MM.1S (cell line): ENCODE measurements around the gene GPD1L.

ENCODE experiments used
- DNase-seq: peaks from one replicate; pipeline ENCODE4 v3.0.0-alpha.2; 2015
- H2AFZ ChIP-seq: fragments of 300-600 bp; sonication (generic); 2 replicates; pipeline ENCODE4 v1.6.0; 2016; ENCODE audit warnings: antibody characterized with exemption, low read length
- H3F3A ChIP-seq: fragments of 300-600 bp; sonication (generic); 2 replicates; pipeline ENCODE4 v1.6.1; 2016; ENCODE audit warnings: mild to moderate bottlenecking, antibody characterized with exemption, low read length, moderate library complexity, mixed read lengths; ENCODE audit not compliant: insufficient read depth
- H3K27ac ChIP-seq: fragments of 300-600 bp; sonication (generic); 2 replicates; pipeline ENCODE4 v1.5.1; 2016; ENCODE audit warnings: mild to moderate bottlenecking, low read length
- H3K27me3 ChIP-seq: fragments of 300-600 bp; sonication (generic); replicated peaks from 2 replicates; pipeline ENCODE4 v1.6.0; 2016; ENCODE audit warnings: low read length; ENCODE audit not compliant: insufficient read depth
- H3K36me3 ChIP-seq: fragments of 300-600 bp; sonication (generic); replicated peaks from 2 replicates; pipeline ENCODE4 v1.6.1; 2016; ENCODE audit warnings: mild to moderate bottlenecking, low read length, mixed read lengths; ENCODE audit not compliant: insufficient read depth
- H3K4me1 ChIP-seq: fragments of 300-600 bp; sonication (generic); 2 replicates; pipeline ENCODE4 v1.6.1; 2016; ENCODE audit warnings: low read length, mixed read lengths
- H3K4me2 ChIP-seq: fragments of 300-600 bp; sonication (generic); 2 replicates; pipeline ENCODE4 v1.6.0; 2016; ENCODE audit warnings: low read depth, low read length
- H3K4me3 ChIP-seq: fragments of 300-600 bp; sonication (generic); 2 replicates; pipeline ENCODE4 v1.5.1; 2016; ENCODE audit warnings: low read length, mixed read lengths
- H3K79me2 ChIP-seq: fragments of 300-600 bp; sonication (generic); 2 replicates; pipeline ENCODE4 v1.6.1; 2016; ENCODE audit warnings: mixed run types, low read length, mixed read lengths
- H3K9ac ChIP-seq: fragments of 300-600 bp; sonication (generic); 2 replicates; pipeline ENCODE4 v1.6.1; 2016; ENCODE audit warnings: low read length, mixed read lengths
- H3K9me2 ChIP-seq: fragments of 300-600 bp; sonication (generic); replicated peaks from 2 replicates; pipeline ENCODE4 v1.6.1; 2016; ENCODE audit warnings: mild to moderate bottlenecking, low read length, mixed read lengths; ENCODE audit not compliant: insufficient read depth
- H3K9me3 ChIP-seq: fragments of 300-600 bp; sonication (generic); replicated peaks from 2 replicates; pipeline ENCODE4 v1.6.1; 2016; ENCODE audit warnings: mild to moderate bottlenecking, low read length, mixed read lengths; ENCODE audit not compliant: insufficient read depth
- H4K20me1 ChIP-seq: fragments of 300-600 bp; sonication (generic); 2 replicates; pipeline ENCODE4 v1.6.1; 2016; ENCODE audit warnings: mild to moderate bottlenecking, low read length, moderate library complexity, mixed read lengths; ENCODE audit not compliant: insufficient read depth
- EZH2 ChIP-seq: fragments of 300-600 bp; sonication (generic); optimal IDR thresholded peaks from 2 replicates; pipeline ENCODE3; 2017; ENCODE audit warnings: low read depth, mild to moderate bottlenecking, antibody characterized with exemption, low read length, mixed read lengths
- EZH2phosphoT487 ChIP-seq: fragments of 300-600 bp; sonication (generic); IDR thresholded peaks from 2 replicates; pipeline ENCODE4 v1.6.1; 2018; ENCODE audit warnings: antibody characterized with exemption, low read length
- TF ChIP-seq, protein P1 (sequence below): fragments of 300-600 bp; sonication (generic); IDR thresholded peaks from 2 replicates; pipeline ENCODE4 v1.5.1; 2016; ENCODE audit warnings: antibody characterized with exemption, low read length, mixed read lengths

Gene GPD1L

GRCh38 chr3:32118215-32118614 lies 11.8 kb downstream of the GPD1L start:
- no peaks in the 10 kb centered on the region for H3K36me3 ChIP-seq
- no peak overlapping the region for H3K4me3 ChIP-seq
- no peaks in the 10 kb centered on the region for H3K9me3 ChIP-seq
- no peak overlapping the region for H3K27ac ChIP-seq
- H3F3A ChIP-seq: no peaks in the 10 kb centered on the region
- H4K20me1 ChIP-seq: no peaks in the 10 kb centered on the region
- no peak for DNase-seq
- TF ChIP-seq EZH2 (no peak), EZH2phosphoT487 (no peak)
- TF ChIP-seq, protein P1, sequence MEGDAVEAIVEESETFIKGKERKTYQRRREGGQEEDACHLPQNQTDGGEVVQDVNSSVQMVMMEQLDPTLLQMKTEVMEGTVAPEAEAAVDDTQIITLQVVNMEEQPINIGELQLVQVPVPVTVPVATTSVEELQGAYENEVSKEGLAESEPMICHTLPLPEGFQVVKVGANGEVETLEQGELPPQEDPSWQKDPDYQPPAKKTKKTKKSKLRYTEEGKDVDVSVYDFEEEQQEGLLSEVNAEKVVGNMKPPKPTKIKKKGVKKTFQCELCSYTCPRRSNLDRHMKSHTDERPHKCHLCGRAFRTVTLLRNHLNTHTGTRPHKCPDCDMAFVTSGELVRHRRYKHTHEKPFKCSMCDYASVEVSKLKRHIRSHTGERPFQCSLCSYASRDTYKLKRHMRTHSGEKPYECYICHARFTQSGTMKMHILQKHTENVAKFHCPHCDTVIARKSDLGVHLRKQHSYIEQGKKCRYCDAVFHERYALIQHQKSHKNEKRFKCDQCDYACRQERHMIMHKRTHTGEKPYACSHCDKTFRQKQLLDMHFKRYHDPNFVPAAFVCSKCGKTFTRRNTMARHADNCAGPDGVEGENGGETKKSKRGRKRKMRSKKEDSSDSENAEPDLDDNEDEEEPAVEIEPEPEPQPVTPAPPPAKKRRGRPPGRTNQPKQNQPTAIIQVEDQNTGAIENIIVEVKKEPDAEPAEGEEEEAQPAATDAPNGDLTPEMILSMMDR: no peak
- no peaks in the 10 kb centered on the region for H3K27me3 ChIP-seq
- no peak overlapping the region for H2AFZ ChIP-seq
- no peaks in the 10 kb centered on the region for H3K9me2 ChIP-seq
- H3K4me2 ChIP-seq: no peak overlapping the region
- no peaks in the 10 kb centered on the region for H3K4me1 ChIP-seq
- H3K9ac ChIP-seq: no peak overlapping the region
- H3K79me2 ChIP-seq: 0 out of 2 replicates have a peak, but pooled peaks cover 2% of the 10 kb centered on the region

- H3K9me3 ChIP-seq: no peaks in the 10 kb centered on the region
- H4K20me1 ChIP-seq: no peaks in the 10 kb centered on the region
- no peaks in the 10 kb centered on the region for H3K9me2 ChIP-seq
- no peak overlapping the region for H3K4me3 ChIP-seq
- H3F3A ChIP-seq: no peaks in the 10 kb centered on the region
- no peaks in the 10 kb centered on the region for H3K4me1 ChIP-seq
- no peaks in the 10 kb centered on the region for H3K36me3 ChIP-seq
- H3K79me2 ChIP-seq: 0 out of 2 replicates have a peak, but pooled peaks cover 2% of the 10 kb centered on the region
- no peak overlapping the region for H3K4me2 ChIP-seq
- no peak overlapping the region for H3K9ac ChIP-seq
- no peak for TF ChIP-seq EZH2phosphoT487
- TF ChIP-seq, protein P1: no peak
- TF ChIP-seq EZH2: no peak
- no peak overlapping the region for H3K27ac ChIP-seq
- no peak for DNase-seq
- no peak overlapping the region for H2AFZ ChIP-seq
- H3K27me3 ChIP-seq: no peaks in the 10 kb centered on the region
Measured at GRCh38 chr3:32120471-32120870, 14.1 kb downstream of the GPD1L start.

- TF ChIP-seq EZH2phosphoT487 (no peak), EZH2 (no peak)
- TF ChIP-seq, protein P1: no peak
- H3K27me3 ChIP-seq: no peaks in the 10 kb centered on the region
- no peak overlapping the region for H3K4me2 ChIP-seq
- no peak overlapping the region for H3K4me3 ChIP-seq
- 0 out of 2 replicates have a peak, but pooled peaks cover 2% of the 10 kb centered on the region for H3K79me2 ChIP-seq
- H3K27ac ChIP-seq: no peak overlapping the region
- no peaks in the 10 kb centered on the region for H3K9me2 ChIP-seq
- no peaks in the 10 kb centered on the region for H3F3A ChIP-seq
- H3K36me3 ChIP-seq: no peaks in the 10 kb centered on the region
- H2AFZ ChIP-seq: no peak overlapping the region
- no peaks in the 10 kb centered on the region for H3K9me3 ChIP-seq
- no peaks in the 10 kb centered on the region for H4K20me1 ChIP-seq
- H3K4me1 ChIP-seq: no peaks in the 10 kb centered on the region
- H3K9ac ChIP-seq: no peak overlapping the region
- DNase-seq: no peak
Measured at GRCh38 chr3:32121137-32121536, 14.7 kb downstream of the GPD1L start.

- no peaks in the 10 kb centered on the region for H3K4me1 ChIP-seq
- H3K27me3 ChIP-seq: no peaks in the 10 kb centered on the region
- TF ChIP-seq EZH2: no peak
- TF ChIP-seq, protein P1: no peak
- no peak for TF ChIP-seq EZH2phosphoT487
- H3K79me2 ChIP-seq: no peaks in the 10 kb centered on the region
- H3K36me3 ChIP-seq: no peaks in the 10 kb centered on the region
- H3K4me2 ChIP-seq: no peak overlapping the region
- H3K9me2 ChIP-seq: no peaks in the 10 kb centered on the region
- no peak for DNase-seq
- H3K9ac ChIP-seq: no peak overlapping the region
- H3K9me3 ChIP-seq: no peaks in the 10 kb centered on the region
- H3K4me3 ChIP-seq: no peak overlapping the region
- no peaks in the 10 kb centered on the region for H3F3A ChIP-seq
- H3K27ac ChIP-seq: no peak overlapping the region
- no peak overlapping the region for H2AFZ ChIP-seq
- no peaks in the 10 kb centered on the region for H4K20me1 ChIP-seq
Measured at GRCh38 chr3:32123620-32124019, 17.2 kb downstream of the GPD1L start.
